Left forelimb (tissue), 1 donor: ENCODE results near the gene TNNC2.

Experiments
- DNase-seq: peaks from one replicate; pipeline ENCODE4 v3.0.0-alpha.2; 2018; ENCODE audit warnings: low spot score

TNNC2 gene

DNA sequence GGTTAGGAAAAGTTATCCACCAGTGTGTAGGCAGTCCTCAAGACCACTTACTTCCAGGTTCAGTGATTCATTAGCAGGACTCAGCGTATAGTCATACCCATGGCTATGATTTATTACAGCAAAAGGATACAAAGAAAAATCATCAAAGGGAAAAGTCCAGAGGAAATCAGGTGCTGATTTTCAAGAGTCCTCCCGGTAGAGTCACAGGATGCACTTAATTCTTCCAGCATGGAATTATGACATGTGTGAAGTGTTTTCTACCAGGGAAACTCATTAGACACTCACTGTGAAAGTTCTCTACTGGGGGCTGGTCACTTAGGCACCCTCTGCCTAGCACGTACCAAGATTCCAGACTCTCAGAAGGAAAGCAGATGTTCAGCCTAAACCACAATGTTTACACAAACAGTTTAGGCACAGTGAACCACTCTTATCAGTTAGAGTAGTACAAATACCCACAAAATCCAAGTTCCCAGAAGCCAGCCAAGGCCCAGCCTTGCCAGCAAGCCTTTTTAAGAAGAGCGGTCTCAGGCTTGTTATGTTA lies 45.7 kb downstream of the TNNC2 start:
- DNase-seq, result no peak

DNA sequence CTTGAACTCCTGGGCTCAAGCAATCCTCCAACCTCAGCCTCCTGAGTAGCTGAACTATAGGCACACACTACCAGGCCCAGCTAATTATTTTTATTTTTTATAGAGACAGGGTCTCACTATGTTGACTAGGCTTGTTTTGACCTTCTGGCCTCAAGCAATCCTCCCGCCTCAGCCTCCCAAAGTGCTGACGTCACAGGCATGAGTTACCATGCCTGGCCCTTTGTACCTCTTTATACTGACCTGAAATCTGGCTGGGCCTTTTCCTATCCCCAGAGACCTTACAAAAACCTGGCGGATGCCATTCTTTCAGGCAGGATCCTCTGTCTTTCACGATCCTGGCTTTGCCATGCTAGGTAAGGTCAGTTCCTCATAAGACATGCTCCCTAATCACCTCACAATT lies 47.0 kb downstream of the TNNC2 start:
- DNase-seq, result no peak

DNA sequence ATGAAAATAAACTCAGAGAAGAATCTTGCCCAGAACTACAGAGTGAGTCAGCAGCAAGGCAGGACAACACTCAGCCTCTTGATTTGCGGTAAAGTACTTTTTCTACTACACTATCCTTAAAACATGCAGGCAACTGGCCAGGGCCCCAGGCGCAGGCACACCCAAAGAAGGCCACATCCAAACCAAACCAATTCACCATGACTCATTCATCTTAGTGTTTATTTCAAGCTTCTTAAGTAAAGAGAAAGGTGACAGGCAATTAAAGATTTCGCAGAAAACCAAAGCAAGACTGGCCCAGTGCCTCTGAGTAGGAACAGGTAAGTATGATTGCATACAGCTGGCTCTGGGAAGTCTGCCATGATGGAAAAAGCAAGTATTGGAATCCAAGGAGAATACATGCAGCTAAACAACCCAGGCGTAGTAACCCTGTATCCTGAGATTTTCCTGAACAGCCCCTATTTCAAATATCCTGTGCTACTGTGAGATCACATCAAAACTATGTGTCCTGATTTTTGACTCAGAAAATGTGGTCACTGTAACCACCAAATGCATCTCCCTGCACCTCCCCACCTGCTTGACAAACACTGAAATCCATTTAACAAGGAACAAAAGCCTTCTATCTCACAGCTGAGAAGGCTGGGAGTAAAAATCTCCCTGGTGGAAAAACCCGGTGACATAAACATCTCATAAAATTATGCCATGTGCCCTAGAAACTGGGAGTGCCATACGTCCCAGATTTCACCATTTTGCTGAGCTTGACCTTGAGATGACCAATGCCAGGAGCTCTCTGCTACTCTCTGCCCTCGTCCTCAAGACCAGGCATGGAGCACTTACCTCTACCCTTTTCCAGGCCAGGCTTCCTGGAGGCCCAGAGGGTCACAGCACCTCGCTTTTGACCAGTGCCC lies 47.8 kb downstream of the TNNC2 start:
- DNase-seq, result peak; percentile 82

DNA sequence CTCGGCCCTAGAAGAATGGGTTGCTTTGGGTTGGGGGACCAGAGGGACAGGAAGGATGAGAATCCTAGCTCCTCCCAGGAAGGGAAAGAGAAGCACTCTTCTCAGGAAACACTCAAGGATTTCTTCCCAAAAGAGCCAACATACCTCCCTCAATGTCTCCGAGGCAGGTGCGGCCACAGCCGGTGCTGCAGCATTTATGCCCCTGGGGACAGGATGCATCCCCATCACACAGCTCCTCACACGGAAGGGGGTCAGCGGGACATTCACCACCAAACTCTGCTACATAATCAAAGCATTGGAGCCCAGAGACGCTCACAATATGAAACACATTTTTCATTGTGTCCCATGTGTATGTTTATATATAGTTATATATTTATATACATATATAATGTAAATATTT lies 50.2 kb downstream of the TNNC2 start:
- no peak for DNase-seq

DNA sequence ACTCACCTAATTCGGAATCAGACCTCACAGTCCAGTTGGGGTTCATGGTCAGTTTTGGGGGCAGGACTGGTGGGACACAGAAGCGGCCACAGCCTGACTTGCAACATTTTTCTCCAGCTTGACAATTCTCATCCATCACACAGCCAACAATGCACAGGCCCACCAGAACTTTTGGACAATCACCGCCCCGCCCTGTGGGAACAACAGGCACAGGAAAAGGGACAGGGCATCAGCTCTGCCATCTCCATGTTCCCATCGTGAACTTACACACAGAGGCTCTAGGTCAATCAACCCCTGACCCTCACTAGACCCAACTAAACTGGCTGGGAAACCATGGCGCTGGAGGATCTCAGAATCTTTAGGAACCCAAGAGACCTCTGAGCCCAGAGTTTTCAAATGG lies 51.7 kb downstream of the TNNC2 start:
- DNase-seq, result no peak

DNA sequence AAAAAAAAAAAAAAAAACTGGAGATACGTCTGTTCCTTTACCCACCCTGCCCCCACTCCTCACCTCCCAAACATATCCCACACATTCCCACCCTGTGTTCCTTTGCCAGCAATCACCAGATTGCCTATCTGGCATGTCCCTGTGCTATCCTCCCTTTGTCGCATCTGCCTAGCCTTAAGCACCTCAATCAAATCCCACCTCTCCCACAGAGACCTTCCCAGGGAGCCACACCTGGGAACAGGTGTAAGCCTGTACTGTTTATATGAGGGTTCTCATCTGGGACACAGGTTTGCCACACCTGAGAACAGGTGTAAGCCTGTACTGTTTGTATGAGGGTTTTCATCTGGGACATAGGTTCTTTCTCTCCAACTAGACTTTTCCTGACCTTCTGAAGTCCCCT lies 52.2 kb downstream of the TNNC2 start:
- DNase-seq, result no peak
